H1 (cell line): Measurements from ENCODE around the gene NEDD8. TPM values are rescaled to one million over a fixed set of nuclear protein-coding genes. Genes with fewer than 3 reads are reported as not detected.
A peak's percentile ranks its signal among the peaks of the same experiment; 100 is the strongest.

ENCODE experiments used
- BRCA1 ChIP-seq: IDR thresholded peaks from 2 replicates; pipeline ENCODE4 v1.6.1; 2012; ENCODE audit warnings: low read depth, low read length, improper control_type of control experiment
- CHD7 ChIP-seq: fragments of 300-600 bp; sonication (generic); IDR thresholded peaks from 2 replicates; pipeline ENCODE4 v1.7.1; 2012; ENCODE audit warnings: low read length, moderate library complexity, mild to moderate bottlenecking, inconsistent platforms; ENCODE audit not compliant: insufficient replicate concordance
- KDM1A ChIP-seq: fragments of 200-600, 300-600 bp; sonication (generic); IDR thresholded peaks from 2 replicates; pipeline ENCODE4 v1.7.1; 2016; ENCODE audit warnings: mild to moderate bottlenecking, low read length, borderline replicate concordance
- RAD21 ChIP-seq, 2 experiments: IDR thresholded peaks in 1 of 2; conservative IDR thresholded peaks in 1 of 2; 2 replicates each; pipeline ENCODE4 v1.6.1; 2011; ENCODE audit warnings: low read depth in 2 of 2, low read length in 2 of 2, improper control_type of control experiment in 1 of 2, inconsistent platforms in 1 of 2, mild to moderate bottlenecking in 1 of 2, moderate library complexity in 1 of 2
- SUZ12 ChIP-seq: fragments of 200-600 bp; sonication (generic); IDR thresholded peaks from 2 replicates; pipeline ENCODE4 v1.6.1; 2012; ENCODE audit warnings: mild to moderate bottlenecking, inconsistent platforms, low read length, moderate library complexity, mixed read lengths
- TAF7 ChIP-seq: optimal IDR thresholded peaks from 2 replicates; pipeline ENCODE3; 2011; ENCODE audit warnings: low read depth, mild to moderate bottlenecking, inconsistent platforms, low read length, moderate library complexity, borderline replicate concordance
- polyA plus RNA-seq, 7 experiments: library from polyadenylated mRNA; depleted of rRNA in 3 of 7; stranded (reverse) in 5 of 7; unstranded in 2 of 7; fragments of >200 nt in 5 of 7; fragments of 200-250 nt in 2 of 7; gene quantifications; 1 replicate in 5 of 7; 2 replicates in 1 of 7; 4 replicates in 1 of 7; pipeline versions ENCODE4 v1.2.1 to v1.2.3, GENCODE V29; 2011 to 2013; ENCODE audit warnings: missing spikeins in 2 of 7, mixed read lengths in 2 of 7
- total RNA-seq: library from RNA; stranded (reverse); fragmentation: NEBNext Ultra II Directional; extraction: Animal tissue kit (Norgen Biotek cat#: 25700); gene quantifications from 2 replicates; pipeline ENCODE4 v1.2.1, GENCODE V29; 2021

The NEDD8 gene
- total and polyA plus RNA-seq, 2 of the 8 experiments (the other 6 are each of a cell fraction or from before 2014, with no cell fraction given), result 253 to 317 TPM

- TF ChIP-seq RAD21 (IDR thresholded peaks at IDR 0.05 in 1 of 2, conservative IDR thresholded peaks at IDR 0.05 in 1 of 2; ENCODE audit: low read depth in 2 of 2, low read length in 2 of 2), result peak; percentile 65 to 73
- TF ChIP-seq CHD7, result no peak
- no peak for TF ChIP-seq SUZ12
- TF ChIP-seq TAF7, result peak; percentile 84
- no peak for TF ChIP-seq BRCA1
- TF ChIP-seq KDM1A, result no peak
Measured at GRCh38 chr14:24215495-24216344, 16.4 kb downstream of the NEDD8 start, which contains the start of gene MDP1 (continued).
